Measurements from ENCODE around the gene PLA2G2F. TPM values are rescaled to one million over a fixed set of nuclear protein-coding genes. Genes with fewer than 3 reads are reported as not detected.

Gene PLA2G2F
- total and polyA plus RNA-seq, 2 experiments from 2014 or later: not detected

- Mint-ChIP-seq H3K9me3 (0 out of 3 replicates have a peak, but pooled peaks cover 3% of the 10 kb centered on the region), H3K4me1 (peaks cover 22% of the 10 kb centered on the region), H3K4me3 (no peak overlapping the region), H3K27me3 (ENCODE audit: insufficient read depth, low read depth, poor library complexity) (peaks cover 6% of the 10 kb centered on the region), H3K36me3 (ENCODE audit: low read depth) (no peaks in the 10 kb centered on the region), H3K27ac (no peak overlapping the region)
- Histone ChIP-seq H3K4me3 (no peak overlapping the region), H4K20me1 (replicated peaks; ENCODE audit: insufficient read depth) (no peaks in the 10 kb centered on the region), H3K4me1 (ENCODE audit: insufficient read depth) (peaks cover 10% of the 10 kb centered on the region), H3K79me2 (replicated peaks; ENCODE audit: insufficient read depth) (no peaks in the 10 kb centered on the region), H3K36me3 (ENCODE audit: insufficient read depth) (no peaks in the 10 kb centered on the region), H3F3A (replicated peaks; ENCODE audit: low read depth) (no peaks in the 10 kb centered on the region), H3K27ac (ENCODE audit: low read depth) (no peak overlapping the region), H2AFZ (no peak overlapping the region), H3K4me2 (no peak overlapping the region), H3K27me3 (ENCODE audit: insufficient read depth) (no peaks in the 10 kb centered on the region), H3K9me2 (ENCODE audit: insufficient read depth) (0 out of 2 replicates have a peak, but pooled peaks cover 4% of the 10 kb centered on the region)
- TF ChIP-seq JUNB (IDR thresholded peaks at IDR 0.05; ENCODE audit: unreplicated experiment): no peak
- no peak for TF ChIP-seq POLR2AphosphoS5 (IDR thresholded peaks at IDR 0.05; ENCODE audit: low read depth)
- no peak for TF ChIP-seq REST (IDR thresholded peaks at IDR 0.05; ENCODE audit: unreplicated experiment)
- ATAC-seq: no peak
- no peak for DNase-seq (ENCODE audit: low spot score)
Measured at GRCh38 chr1:20192364-20192763, 53.2 kb downstream of the PLA2G2F start.

- Histone ChIP-seq H3K27ac (ENCODE audit: low read depth) (no peak overlapping the region), H3K4me3 (no peak overlapping the region), H3K4me1 (ENCODE audit: insufficient read depth) (peaks cover 10% of the 10 kb centered on the region; the same call in 1 of the 2 replicates), H3K9me2 (ENCODE audit: insufficient read depth) (0 out of 2 replicates have a peak, but pooled peaks cover 4% of the 10 kb centered on the region), H2AFZ (no peak overlapping the region), H3F3A (replicated peaks; ENCODE audit: low read depth) (no peaks in the 10 kb centered on the region), H3K27me3 (ENCODE audit: insufficient read depth) (no peaks in the 10 kb centered on the region), H4K20me1 (replicated peaks; ENCODE audit: insufficient read depth) (no peaks in the 10 kb centered on the region), H3K79me2 (replicated peaks; ENCODE audit: insufficient read depth) (no peaks in the 10 kb centered on the region), H3K4me2 (no peak overlapping the region), H3K36me3 (ENCODE audit: insufficient read depth) (no peaks in the 10 kb centered on the region)
- ATAC-seq: no peak
- Mint-ChIP-seq H3K27ac (no peak overlapping the region), H3K36me3 (ENCODE audit: low read depth) (no peaks in the 10 kb centered on the region), H3K4me1 (peaks cover 20% of the 10 kb centered on the region), H3K27me3 (ENCODE audit: insufficient read depth, low read depth, poor library complexity) (peaks cover 6% of the 10 kb centered on the region), H3K9me3 (0 out of 3 replicates have a peak, but pooled peaks cover 3% of the 10 kb centered on the region), H3K4me3 (no peak overlapping the region)
- no peak for DNase-seq (ENCODE audit: low spot score)
- TF ChIP-seq CTCF (conservative IDR thresholded peaks at IDR 0.05; ENCODE audit: low read depth in 2 of 2) (no peak), CREB1 (CRISPR knock-in tag; IDR thresholded peaks at IDR 0.05; ENCODE audit: low read depth) (no peak), JUNB (IDR thresholded peaks at IDR 0.05; ENCODE audit: unreplicated experiment) (no peak), EZH2 (IDR thresholded peaks at IDR 0.05; ENCODE audit: low read depth, unreplicated experiment) (no peak), STAT1 (IDR thresholded peaks at IDR 0.05; ENCODE audit: unreplicated experiment) (no peak), ETS1 (IDR thresholded peaks at IDR 0.05) (no peak), EZH2phosphoT487 (IDR thresholded peaks at IDR 0.05; ENCODE audit: unreplicated experiment) (no peak), ZNF331 (CRISPR knock-in tag; IDR thresholded peaks at IDR 0.05; ENCODE audit: low read depth) (no peak), ZNF114 (CRISPR knock-in tag; IDR thresholded peaks at IDR 0.05) (no peak)
Measured at GRCh38 chr1:20192871-20193411, 53.8 kb downstream of the PLA2G2F start.
